ENCODE measurements around the gene BCL11B.

Gene BCL11B

DNA sequence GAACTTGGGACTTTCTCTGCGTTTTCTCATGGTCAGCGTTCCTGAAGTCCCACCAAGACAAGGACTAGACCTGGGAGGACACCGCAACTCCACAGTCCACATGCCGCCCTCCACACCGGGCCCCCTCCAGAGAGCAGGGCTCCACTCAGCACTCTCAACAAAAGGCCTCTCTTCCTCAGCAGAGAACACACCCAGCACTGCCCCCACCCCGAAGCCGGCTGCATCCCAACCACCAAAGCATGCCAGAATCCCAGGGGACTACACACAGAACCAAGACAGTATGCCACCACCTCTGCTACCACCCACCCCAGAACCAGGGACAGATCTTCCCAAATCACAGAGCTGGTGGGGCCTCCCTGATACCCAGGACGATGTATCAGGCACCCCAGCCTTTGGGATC, 88.3 kb downstream of the BCL11B start:
- POLR2A ChIA-PET: no interaction called here
- DNase-seq (ENCODE audit: extremely low spot score): no peak
- CTCF ChIA-PET: no interaction called here
- TF ChIP-seq SUZ12 (IDR thresholded peaks at IDR 0.05) (no peak), LEF1 (IDR thresholded peaks at IDR 0.05; ENCODE audit: borderline replicate concordance) (no peak), CTBP1 (IDR thresholded peaks at IDR 0.05; ENCODE audit: borderline replicate concordance) (no peak), ELF4 (IDR thresholded peaks at IDR 0.05) (no peak), NFRKB (IDR thresholded peaks at IDR 0.05) (no peak), HDGF (IDR thresholded peaks at IDR 0.05; ENCODE audit: borderline replicate concordance) (no peak), ZNF384 (IDR thresholded peaks at IDR 0.05) (no peak), FOXM1 (IDR thresholded peaks at IDR 0.05; ENCODE audit: borderline replicate concordance) (no peak), PKNOX1 (IDR thresholded peaks at IDR 0.05) (no peak), ARNT (IDR thresholded peaks at IDR 0.05) (no peak), BHLHE40 (IDR thresholded peaks at IDR 0.05; ENCODE audit: borderline replicate concordance) (no peak), FOXK2 (IDR thresholded peaks at IDR 0.05) (no peak), SP1 (IDR thresholded peaks at IDR 0.05) (no peak), TARDBP (IDR thresholded peaks at IDR 0.05) (no peak)

DNA sequence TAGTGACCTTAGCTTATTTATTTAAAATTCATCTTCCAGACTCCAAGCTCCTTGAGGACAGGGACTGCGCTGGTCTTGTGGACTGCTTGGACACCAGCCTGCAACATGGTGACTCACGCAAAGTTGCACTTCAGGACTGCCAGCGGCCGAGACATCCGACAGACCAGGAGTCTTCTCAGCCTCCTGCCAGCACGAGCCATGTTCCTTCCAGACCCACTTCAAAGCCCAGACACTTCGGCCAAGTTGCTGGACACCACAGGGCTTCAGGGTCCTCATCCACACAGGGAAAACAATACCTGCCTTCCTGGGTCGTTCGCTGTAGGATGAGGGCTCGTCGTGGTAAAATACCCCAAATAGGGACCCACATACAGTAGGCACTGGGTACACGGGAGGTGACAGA, 88.7 kb downstream of the BCL11B start:
- POLR2A ChIA-PET: no interaction called here

DNA sequence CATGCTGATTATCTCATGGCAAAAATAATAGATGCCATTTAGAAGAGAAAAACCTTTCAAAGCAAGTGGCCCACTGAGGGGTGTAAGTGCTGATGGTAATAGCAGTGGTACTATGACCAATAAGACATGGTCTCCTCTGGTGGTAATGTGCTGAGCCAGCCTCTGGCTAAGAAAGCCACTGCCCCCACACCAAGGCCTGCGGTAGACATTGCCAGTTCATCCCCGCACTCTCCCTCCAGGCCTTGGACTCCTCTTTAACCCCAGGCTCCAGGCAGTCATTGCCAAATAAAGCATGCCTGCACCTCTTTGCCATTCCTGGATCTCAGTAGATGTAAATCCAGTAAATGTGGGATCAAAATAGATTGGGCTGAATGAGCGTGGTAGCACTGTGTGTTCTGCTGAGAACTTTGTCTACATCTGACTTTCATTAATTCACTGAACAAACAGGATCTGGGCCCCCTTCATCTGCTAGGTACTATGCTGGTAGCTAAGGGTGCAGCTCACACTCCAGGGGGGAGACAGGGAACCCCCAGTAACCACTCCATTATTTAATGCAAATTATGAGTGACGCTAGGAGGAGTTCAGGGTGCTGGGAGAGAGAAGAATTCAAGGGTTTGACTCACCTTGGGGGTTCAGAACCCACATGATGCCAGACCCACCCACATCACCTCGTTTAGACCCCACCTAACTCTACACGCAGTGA, 89.3 kb downstream of the BCL11B start:
- TF ChIP-seq LEF1 (IDR thresholded peaks at IDR 0.05; ENCODE audit: borderline replicate concordance) (no peak), BHLHE40 (IDR thresholded peaks at IDR 0.05; ENCODE audit: borderline replicate concordance) (no peak), SUZ12 (IDR thresholded peaks at IDR 0.05) (no peak), FOXK2 (IDR thresholded peaks at IDR 0.05) (no peak), L3MBTL2 (conservative IDR thresholded peaks at IDR 0.05) (no peak), ELF4 (IDR thresholded peaks at IDR 0.05) (no peak), CTBP1 (IDR thresholded peaks at IDR 0.05; ENCODE audit: borderline replicate concordance) (no peak), PKNOX1 (IDR thresholded peaks at IDR 0.05) (no peak), FOXA1 (IDR thresholded peaks at IDR 0.05) (no peak), ZNF384 (IDR thresholded peaks at IDR 0.05) (no peak), ARNT (IDR thresholded peaks at IDR 0.05) (no peak), SP1 (IDR thresholded peaks at IDR 0.05) (no peak), NFRKB (IDR thresholded peaks at IDR 0.05) (no peak), HDGF (IDR thresholded peaks at IDR 0.05; ENCODE audit: borderline replicate concordance) (no peak), TARDBP (IDR thresholded peaks at IDR 0.05) (no peak), FOXM1 (IDR thresholded peaks at IDR 0.05; ENCODE audit: borderline replicate concordance) (no peak)
- DNase-seq (ENCODE audit: extremely low spot score): no peak
- ChIA-PET CTCF (no interaction called here), POLR2A (no interaction called here)

More for the DNA sequence above, 88.7 kb downstream of the BCL11B start:
- CTCF ChIA-PET: no interaction called here
- no peak for TF ChIP-seq LEF1 (IDR thresholded peaks at IDR 0.05; ENCODE audit: borderline replicate concordance)
- TF ChIP-seq FOXK2 (IDR thresholded peaks at IDR 0.05): no peak
- TF ChIP-seq ARNT (IDR thresholded peaks at IDR 0.05): no peak
- TF ChIP-seq ZNF384 (IDR thresholded peaks at IDR 0.05): no peak
- TF ChIP-seq BHLHE40 (IDR thresholded peaks at IDR 0.05; ENCODE audit: borderline replicate concordance): no peak
- TF ChIP-seq NFRKB (IDR thresholded peaks at IDR 0.05): no peak
- no peak for TF ChIP-seq SP1 (IDR thresholded peaks at IDR 0.05)
- TF ChIP-seq ELF4 (IDR thresholded peaks at IDR 0.05): no peak
- TF ChIP-seq HDGF (IDR thresholded peaks at IDR 0.05; ENCODE audit: borderline replicate concordance): no peak
- no peak for DNase-seq (ENCODE audit: extremely low spot score)

- ChIA-PET POLR2A (no interaction called here), CTCF (no interaction called here)
- no peak for TF ChIP-seq PKNOX1 (IDR thresholded peaks at IDR 0.05)
- TF ChIP-seq ELF4 (IDR thresholded peaks at IDR 0.05): no peak
- no peak for TF ChIP-seq HDGF (IDR thresholded peaks at IDR 0.05; ENCODE audit: borderline replicate concordance)
- no peak for TF ChIP-seq FOXM1 (IDR thresholded peaks at IDR 0.05; ENCODE audit: borderline replicate concordance)
- TF ChIP-seq SUZ12 (IDR thresholded peaks at IDR 0.05): no peak
- no peak for TF ChIP-seq CTBP1 (IDR thresholded peaks at IDR 0.05; ENCODE audit: borderline replicate concordance)
- no peak for TF ChIP-seq L3MBTL2 (conservative IDR thresholded peaks at IDR 0.05)
- no peak for TF ChIP-seq ARNT (IDR thresholded peaks at IDR 0.05)
- TF ChIP-seq LEF1 (IDR thresholded peaks at IDR 0.05; ENCODE audit: borderline replicate concordance): no peak
- TF ChIP-seq NFRKB (IDR thresholded peaks at IDR 0.05): no peak
- no peak for TF ChIP-seq BHLHE40 (IDR thresholded peaks at IDR 0.05; ENCODE audit: borderline replicate concordance)
- TF ChIP-seq SP1 (IDR thresholded peaks at IDR 0.05): no peak
- TF ChIP-seq ZNF384 (IDR thresholded peaks at IDR 0.05): no peak
- TF ChIP-seq FOXK2 (IDR thresholded peaks at IDR 0.05): no peak
- no peak for TF ChIP-seq TARDBP (IDR thresholded peaks at IDR 0.05)
- no peak for TF ChIP-seq FOXA1 (IDR thresholded peaks at IDR 0.05)
- DNase-seq (ENCODE audit: extremely low spot score): no peak
These were observed 90.0 kb downstream of the BCL11B start for GRCh38 chr14:99181804-99182520.

- ChIA-PET POLR2A (no interaction called here), CTCF (no interaction called here)
- DNase-seq (ENCODE audit: extremely low spot score): no peak
- no peak for TF ChIP-seq FOXM1 (IDR thresholded peaks at IDR 0.05; ENCODE audit: borderline replicate concordance)
- TF ChIP-seq SP1 (IDR thresholded peaks at IDR 0.05): no peak
- TF ChIP-seq NFRKB (IDR thresholded peaks at IDR 0.05): no peak
- no peak for TF ChIP-seq ARNT (IDR thresholded peaks at IDR 0.05)
- TF ChIP-seq LEF1 (IDR thresholded peaks at IDR 0.05; ENCODE audit: borderline replicate concordance): no peak
- no peak for TF ChIP-seq CTBP1 (IDR thresholded peaks at IDR 0.05; ENCODE audit: borderline replicate concordance)
- TF ChIP-seq ELF4 (IDR thresholded peaks at IDR 0.05): no peak
- no peak for TF ChIP-seq HDGF (IDR thresholded peaks at IDR 0.05; ENCODE audit: borderline replicate concordance)
- TF ChIP-seq SUZ12 (IDR thresholded peaks at IDR 0.05): no peak
- TF ChIP-seq L3MBTL2 (conservative IDR thresholded peaks at IDR 0.05): no peak
- no peak for TF ChIP-seq FOXA1 (IDR thresholded peaks at IDR 0.05)
- no peak for TF ChIP-seq FOXK2 (IDR thresholded peaks at IDR 0.05)
- no peak for TF ChIP-seq ZNF384 (IDR thresholded peaks at IDR 0.05)
- no peak for TF ChIP-seq PKNOX1 (IDR thresholded peaks at IDR 0.05)
- no peak for TF ChIP-seq BHLHE40 (IDR thresholded peaks at IDR 0.05; ENCODE audit: borderline replicate concordance)
- no peak for TF ChIP-seq TARDBP (IDR thresholded peaks at IDR 0.05)
These were observed 90.8 kb downstream of the BCL11B start for GRCh38 chr14:99181241-99181640.

Measured in HEK293T (cell line).